ENCODE measurements around the gene TUBB3.

- TF ChIP-seq CTCF (IDR thresholded peaks at IDR 0.05) (no peak), POLR2A (IDR thresholded peaks at IDR 0.05) (no peak)
These were observed 28.4 kb downstream of the TUBB3 start for GRCh38 chr16:89951509-89951908.

Measured in right lobe of liver (tissue), 4 donors.